Gastroesophageal sphincter (tissue), 4 donors: ENCODE results near the gene PAM16. TPM values are rescaled to one million over a fixed set of nuclear protein-coding genes. Genes with fewer than 3 reads are reported as not detected.

Experiments
- ATAC-seq: fragments of 150-250 bp; one replicate; pipeline ENCODE4 v1.9.1; 2016; ENCODE audit warnings: mild to moderate bottlenecking, moderate library complexity
- H3K27ac ChIP-seq, 4 donors: fragments of 200-600 bp; sonication (generic) in 3 of 4; 1 replicate in 3 of 4; 2 replicates in 1 of 4; pipeline ENCODE4 v1.5.1; 2016 to 2019
- H3K27me3 ChIP-seq: fragments of 200-600 bp; sonication (generic); one replicate; pipeline ENCODE4 v1.5.1; 2019
- H3K36me3 ChIP-seq, 2 donors: fragments of 200-600 bp; sonication (generic); one replicate each; pipeline ENCODE4 v1.5.1; 2019; ENCODE audit warnings: control low read depth in 1 of 2
- H3K4me1 ChIP-seq, 3 donors: fragments of 200-600 bp; sonication (generic); 1 replicate in 2 of 3; 2 replicates in 1 of 3; pipeline ENCODE4 v1.5.1; 2016 to 2019; ENCODE audit warnings: control low read depth in 2 of 3
- H3K4me3 ChIP-seq, 2 donors: fragments of 200-600 bp; sonication (generic); one replicate each; pipeline ENCODE4 v1.5.1; 2019; ENCODE audit warnings: mild to moderate bottlenecking in 1 of 2, moderate library complexity in 1 of 2
- H3K9me3 ChIP-seq, 3 donors: fragments of 200-600 bp; sonication (generic); one replicate each; pipeline ENCODE4 v1.5.1; 2017 to 2019; ENCODE audit warnings: control low read depth in 2 of 3
- CTCF ChIP-seq, 4 experiments: fragments of 200-600 bp in 2 of 4; fragments of 450-650 bp in 2 of 4; sonication (generic) in 1 of 4; IDR thresholded peaks; one replicate each; pipeline ENCODE4 v1.5.1; 2017 to 2019; ENCODE audit warnings: antibody characterized with exemption in 4 of 4, mild to moderate bottlenecking in 2 of 4, moderate library complexity in 2 of 4
- EP300 ChIP-seq: sonication (generic); formaldehyde crosslinking; IDR thresholded peaks from one replicate; pipeline ENCODE4 v1.6.1; 2017; ENCODE audit warnings: antibody characterized with exemption, mild to moderate bottlenecking
- POLR2A ChIP-seq, 2 donors: fragments of 450-650 bp; IDR thresholded peaks; one replicate each; pipeline ENCODE4 v1.6.1; 2017; ENCODE audit warnings: antibody characterized with exemption in 2 of 2, mild to moderate bottlenecking in 2 of 2, moderate library complexity in 1 of 2
- POLR2AphosphoS5 ChIP-seq: sonication (generic); formaldehyde crosslinking; IDR thresholded peaks from one replicate; pipeline ENCODE4 v1.6.1; 2017; ENCODE audit warnings: antibody characterized with exemption
- WGBS, 2 donors: methylation state at CpG; one replicate each; pipeline ENCODE4 v1.1.5; 2018; ENCODE audit warnings: low coverage in 1 of 2; 5-methylcytosine and 5-hydroxymethylcytosine counted together
- total RNA-seq, 4 donors: library from RNA; depleted of rRNA; stranded (reverse); fragments of >200 nt; gene quantifications; one replicate each; pipeline ENCODE4 v1.1.0, GENCODE V29; 2016

Gene PAM16
- total RNA-seq, 4 donors from 2014 or later = 26.0 to 37.3 (median 34.7) TPM

GRCh38 chr16:4364196-4365013 is 13.3 kb upstream of the PAM16 start:
- Histone ChIP-seq H3K27ac (no peak overlapping the region), H3K27me3 (no peaks in the 10 kb centered on the region), H3K36me3 (peaks cover 0 to 62% of the 10 kb centered on the region in 2 donors), H3K9me3 (no peaks in the 10 kb centered on the region), H3K4me1 (peaks cover 0 to under 1% (median 0%) of the 10 kb centered on the region in 3 donors), H3K4me3 (no peak overlapping the region)
- no peak for TF ChIP-seq EP300
- no peak for TF ChIP-seq POLR2AphosphoS5
- no peak for TF ChIP-seq POLR2A (IDR thresholded peaks at IDR 0.05)
- TF ChIP-seq CTCF (IDR thresholded peaks at IDR 0.05) = no peak
- 94 to 100% methylated on average over 2 to 9 of the region's 37 CpGs for WGBS, 2 donors
- no peak for ATAC-seq

GRCh38 chr16:4362476-4363135 is 11.5 kb upstream of the PAM16 start:
- 44 to 96% methylated on average over 1 to 7 of the region's 19 CpGs for WGBS, 2 donors
- TF ChIP-seq POLR2A (IDR thresholded peaks at IDR 0.05) (no peak), CTCF (IDR thresholded peaks at IDR 0.05) (no peak), POLR2AphosphoS5 (no peak), EP300 (no peak)
- Histone ChIP-seq H3K9me3 (no peaks in the 10 kb centered on the region), H3K4me3 (no peak overlapping the region), H3K4me1 (peaks cover 0 to 6% (median 0%) of the 10 kb centered on the region in 3 donors), H3K27me3 (no peaks in the 10 kb centered on the region), H3K27ac (no peak overlapping the region), H3K36me3 (peaks cover 0 to 77% of the 10 kb centered on the region in 2 donors)
- no peak for ATAC-seq

GRCh38 chr16:4361944-4362311 is 10.8 kb upstream of the PAM16 start:
- ATAC-seq = no peak
- peaks cover 0 to 6% (median 0%) of the 10 kb centered on the region in 3 donors for H3K4me1 ChIP-seq
- no peak for TF ChIP-seq CTCF (IDR thresholded peaks at IDR 0.05)
- no peak for TF ChIP-seq POLR2A (IDR thresholded peaks at IDR 0.05)
- no peak for TF ChIP-seq POLR2AphosphoS5
- no peak for TF ChIP-seq EP300
- H3K27me3 ChIP-seq = no peaks in the 10 kb centered on the region
- WGBS, 2 donors = no CpG with 5 or more reads among the region's 12 CpGs
- no peak overlapping the region for H3K27ac ChIP-seq
- H3K9me3 ChIP-seq = no peaks in the 10 kb centered on the region
- no peak overlapping the region for H3K4me3 ChIP-seq
- H3K36me3 ChIP-seq = peaks cover 0 to 83% of the 10 kb centered on the region in 2 donors

GRCh38 chr16:4361033-4361943 is 10.2 kb upstream of the PAM16 start:
- Histone ChIP-seq H3K4me1 (peaks cover 0 to 6% (median 0%) of the 10 kb centered on the region in 3 donors), H3K9me3 (no peaks in the 10 kb centered on the region), H3K27ac (no peak overlapping the region), H3K27me3 (no peaks in the 10 kb centered on the region), H3K4me3 (no peak overlapping the region), H3K36me3 (peaks cover 0 to 86% of the 10 kb centered on the region in 2 donors)
- WGBS, 2 donors = 92% methylated on average over 6 of the region's 28 CpGs; no CpG with 5 or more reads in 1 of the 2 donors
- ATAC-seq = no peak
- TF ChIP-seq CTCF (IDR thresholded peaks at IDR 0.05) (no peak), POLR2A (IDR thresholded peaks at IDR 0.05) (no peak), EP300 (no peak), POLR2AphosphoS5 (no peak)
